H1 (cell line): ENCODE measurements around the gene WNT9B. TPM values are rescaled to one million over a fixed set of nuclear protein-coding genes. Genes with fewer than 3 reads are reported as not detected.

ENCODE experiments used
- CTCF ChIA-PET: fragments of 300-600 bp; sonication (Branson Sonifier 250); formaldehyde crosslinking; loops from one replicate; lab custom pipeline; 2021; ENCODE audit not compliant: partially characterized antibody; lab: Charles Lee
- POLR2A ChIA-PET: fragments of 300-600 bp; sonication (Branson Sonifier 250); formaldehyde crosslinking; loops from one replicate; lab custom pipeline; 2021; ENCODE audit warnings: inconsistent platforms; ENCODE audit not compliant: partially characterized antibody; lab: Charles Lee
- DNase-seq, 2 experiments: peaks; one replicate each; pipeline versions ENCODE4 v3.0.0 to v3.0.0-alpha.2; 2010 to 2022; ENCODE audit warnings: low spot score in 2 of 2, low read depth in 1 of 2, mixed read lengths in 1 of 2
- FAIRE-seq: peaks from 2 replicates; lab custom pipeline; 2011; peaks lifted over from hg19 to GRCh38; lab: Jason Lieb, UNC
- H2AFZ ChIP-seq: 2 replicates; pipeline ENCODE4 v1.8.1; 2012; ENCODE audit warnings: low read length, inconsistent platforms
- H2AK5ac ChIP-seq: 2 replicates; pipeline ENCODE4 v1.6.1; 2013; ENCODE audit warnings: low read depth, low read length
- H2BK120ac ChIP-seq: replicated peaks from 2 replicates; pipeline ENCODE3; 2013; ENCODE audit warnings: low read depth, low read length, inconsistent platforms
- H2BK12ac ChIP-seq: 2 replicates; pipeline ENCODE4 v1.6.1; 2013; ENCODE audit warnings: low read depth, low read length
- H2BK15ac ChIP-seq: 2 replicates; pipeline ENCODE4 v1.6.1; 2013; ENCODE audit warnings: low read length
- H2BK20ac ChIP-seq: 2 replicates; pipeline ENCODE4 v1.6.1; 2013; ENCODE audit warnings: low read length
- H2BK5ac ChIP-seq: 2 replicates; pipeline ENCODE4 v1.6.1; 2013; ENCODE audit warnings: low read depth, low read length
- H3K14ac ChIP-seq: 2 replicates; pipeline ENCODE4 v1.6.1; 2013; ENCODE audit warnings: inconsistent platforms; ENCODE audit not compliant: insufficient read length
- H3K18ac ChIP-seq: 2 replicates; pipeline ENCODE4 v1.6.1; 2013; ENCODE audit warnings: low read length; ENCODE audit errors: extremely low read depth
- H3K23ac ChIP-seq: 2 replicates; pipeline ENCODE4 v1.6.1; 2013; ENCODE audit warnings: inconsistent platforms; ENCODE audit not compliant: insufficient read length
- H3K23me2 ChIP-seq: 2 replicates; pipeline ENCODE4 v1.6.1; 2013; ENCODE audit warnings: low read depth, low read length
- H3K27ac ChIP-seq: 2 replicates; pipeline ENCODE4 v1.6.1; 2011; ENCODE audit warnings: low read depth, low read length, inconsistent platforms
- H3K27me3 ChIP-seq, 4 experiments: replicated peaks in 1 of 4; 1 replicate in 1 of 4; 2 replicates in 3 of 4; pipeline versions ENCODE4 v1.6.1 to v1.8.1; 2011 to 2013; ENCODE audit warnings: low read length in 3 of 4, mild to moderate bottlenecking in 3 of 4, inconsistent platforms in 2 of 4, mixed read lengths in 2 of 4, moderate library complexity in 1 of 4; ENCODE audit not compliant: control insufficient read depth in 3 of 4, insufficient read depth in 3 of 4; ENCODE audit errors: extremely low read depth in 1 of 4
- H3K36me3 ChIP-seq, 4 experiments: 2 replicates each; pipeline versions ENCODE4 v1.6.1 to v1.8.1; 2011 to 2013; ENCODE audit warnings: mild to moderate bottlenecking in 4 of 4, low read length in 3 of 4, moderate library complexity in 2 of 4, control low read depth in 1 of 4, inconsistent platforms in 1 of 4; ENCODE audit not compliant: insufficient read depth in 4 of 4, control insufficient read depth in 2 of 4
- H3K4ac ChIP-seq: replicated peaks from 2 replicates; pipeline ENCODE3; 2013; ENCODE audit warnings: low read length, low read depth, mixed read lengths, inconsistent platforms; ENCODE audit not compliant: insufficient read length
- H3K4me1 ChIP-seq, 4 experiments: replicated peaks in 1 of 4; 1 replicate in 1 of 4; 2 replicates in 3 of 4; pipeline versions ENCODE4 v1.6.1 to v1.8.1; 2011 to 2013; ENCODE audit warnings: low read length in 3 of 4, inconsistent platforms in 2 of 4, mixed read lengths in 1 of 4; ENCODE audit not compliant: insufficient read depth in 4 of 4, control insufficient read depth in 3 of 4
- H3K4me2 ChIP-seq, 2 experiments: 2 replicates each; pipeline versions ENCODE4 v1.6.1 to v1.8.1; 2011 to 2013; ENCODE audit warnings: low read depth in 2 of 2, low read length in 2 of 2, control low read depth in 1 of 2, inconsistent platforms in 1 of 2, mild to moderate bottlenecking in 1 of 2; ENCODE audit not compliant: insufficient read depth in 1 of 2
- H3K4me3 ChIP-seq, 4 experiments: fragments of 200-600, 300-600 bp in 1 of 4; sonication (generic), shearing (Covaris generic), sonication (Bioruptor Twin) in 1 of 4; 2 replicates each; pipeline versions ENCODE4 v1.5.1 to v1.8.1; 2011 to 2016; ENCODE audit warnings: low read length in 4 of 4, low read depth in 3 of 4, control low read depth in 2 of 4, inconsistent platforms in 2 of 4, mild to moderate bottlenecking in 2 of 4, mixed read lengths in 1 of 4, moderate library complexity in 1 of 4; ENCODE audit not compliant: insufficient read depth in 2 of 4; ENCODE audit errors: extremely low read depth in 1 of 4
- H3K56ac ChIP-seq: replicated peaks from 2 replicates; pipeline ENCODE3; 2013; ENCODE audit warnings: low read depth, mild to moderate bottlenecking, mixed read lengths, low read length, inconsistent platforms; ENCODE audit not compliant: insufficient read length
- H3K79me1 ChIP-seq: 2 replicates; pipeline ENCODE4 v1.6.1; 2013; ENCODE audit warnings: low read depth, low read length, control low read depth
- H3K79me2 ChIP-seq, 2 experiments: 2 replicates each; pipeline versions ENCODE4 v1.6.1 to v1.8.1; 2012 to 2013; ENCODE audit warnings: low read length in 2 of 2, mild to moderate bottlenecking in 2 of 2, inconsistent platforms in 1 of 2; ENCODE audit not compliant: insufficient read depth in 2 of 2, control insufficient read depth in 1 of 2
- H3K9ac ChIP-seq, 4 experiments: replicated peaks in 1 of 4; 1 replicate in 1 of 4; 2 replicates in 3 of 4; pipeline versions ENCODE4 v1.6.1 to v1.8.1; 2011 to 2013; ENCODE audit warnings: low read depth in 3 of 4, low read length in 3 of 4, control low read depth in 2 of 4, mild to moderate bottlenecking in 2 of 4, moderate library complexity in 2 of 4, inconsistent platforms in 1 of 4; ENCODE audit errors: extremely low read depth in 1 of 4
- H3K9me3 ChIP-seq, 2 experiments: 2 replicates each; pipeline versions ENCODE4 v1.6.1 to v1.8.1; 2012 to 2013; ENCODE audit warnings: mild to moderate bottlenecking in 2 of 2, moderate library complexity in 2 of 2, control low read depth in 1 of 2, inconsistent platforms in 1 of 2, low read depth in 1 of 2, low read length in 1 of 2, mixed read lengths in 1 of 2; ENCODE audit not compliant: insufficient read depth in 2 of 2
- H4K20me1 ChIP-seq, 2 experiments: replicated peaks in 1 of 2; 2 replicates each; pipeline versions ENCODE3 to v1.8.1; 2011 to 2013; ENCODE audit warnings: inconsistent platforms in 2 of 2, low read length in 2 of 2, mild to moderate bottlenecking in 1 of 2; ENCODE audit not compliant: insufficient read depth in 2 of 2, control insufficient read depth in 1 of 2
- H4K5ac ChIP-seq: 2 replicates; pipeline ENCODE4 v1.6.1; 2013; ENCODE audit warnings: low read length, low read depth, mixed read lengths, inconsistent platforms; ENCODE audit not compliant: insufficient read length
- H4K8ac ChIP-seq: 2 replicates; pipeline ENCODE4 v1.8.0; 2013; ENCODE audit warnings: mild to moderate bottlenecking, moderate library complexity, low read length, inconsistent platforms; ENCODE audit not compliant: insufficient read depth; ENCODE audit errors: extremely low read depth
- H4K91ac ChIP-seq: replicated peaks from 2 replicates; pipeline ENCODE3; 2013; ENCODE audit warnings: low read length, mixed read lengths, inconsistent platforms; ENCODE audit not compliant: insufficient read length
- KDM4A ChIP-seq: IDR thresholded peaks from one replicate; pipeline ENCODE4 v1.7.1; 2012; ENCODE audit warnings: low read depth, mild to moderate bottlenecking, moderate library complexity, low read length, inconsistent platforms; ENCODE audit not compliant: severe bottlenecking
- TAF1 ChIP-seq: IDR thresholded peaks from 2 replicates; pipeline ENCODE4 v1.6.1; 2011; ENCODE audit warnings: mild to moderate bottlenecking, low read depth, low read length
- USF2 ChIP-seq: IDR thresholded peaks from 2 replicates; pipeline ENCODE4 v1.6.1; 2011; ENCODE audit warnings: low read length, improper control_type of control experiment
- WGBS, 2 experiments: shearing (Covaris generic) in 1 of 2; methylation state at CpG; one replicate each; pipeline versions ENCODE4 v1.1.6 to v1.1.7; 2013 to 2015; ENCODE audit warnings: low lambda C conversion rate in 2 of 2, mixed read lengths in 2 of 2, inconsistent platforms in 1 of 2, low coverage in 1 of 2, missing lambda C conversion rate in 1 of 2; ENCODE audit not compliant: insufficient replicate concordance in 2 of 2, insufficient coverage in 1 of 2, insufficient read length in 1 of 2; ENCODE audit errors: extremely low coverage in 1 of 2, missing lambda C conversion rate in 1 of 2; 5-methylcytosine and 5-hydroxymethylcytosine counted together
- polyA plus RNA-seq, 7 experiments: library from polyadenylated mRNA; depleted of rRNA in 3 of 7; stranded (reverse) in 5 of 7; unstranded in 2 of 7; fragments of >200 nt in 5 of 7; fragments of 200-250 nt in 2 of 7; gene quantifications; 1 replicate in 5 of 7; 2 replicates in 1 of 7; 4 replicates in 1 of 7; pipeline versions ENCODE4 v1.2.1 to v1.2.3, GENCODE V29; 2011 to 2013; ENCODE audit warnings: missing spikeins in 2 of 7, mixed read lengths in 2 of 7
- total RNA-seq: library from RNA; stranded (reverse); fragmentation: NEBNext Ultra II Directional; extraction: Animal tissue kit (Norgen Biotek cat#: 25700); gene quantifications from 2 replicates; pipeline ENCODE4 v1.2.1, GENCODE V29; 2021

The WNT9B gene
- total and polyA plus RNA-seq, 2 of the 8 experiments (the other 6 are each of a cell fraction or from before 2014, with no cell fraction given) = 0.21 TPM; not detected in 1

GRCh38 chr17:46928467-46929261, 77.3 kb downstream of the WNT9B start:
- H3K56ac ChIP-seq = no peak overlapping the region
- POLR2A ChIA-PET = no interaction called here
- no peaks in the 10 kb centered on the region for H3K23me2 ChIP-seq
- peaks cover 19 to 43% (median 27%) of the 10 kb centered on the region in 4 experiments for H3K36me3 ChIP-seq
- H2BK12ac ChIP-seq = no peak overlapping the region
- peaks cover 0 to 2% (median 0%) of the 10 kb centered on the region in 4 experiments; a peak in 1 of 7 replicates for H3K4me1 ChIP-seq
- H3K4ac ChIP-seq = no peak overlapping the region
- H3K4me2 ChIP-seq = no peak overlapping the region
- H3K9me3 ChIP-seq = no peaks in the 10 kb centered on the region
- H3K4me3 ChIP-seq = no peak overlapping the region
- H2BK20ac ChIP-seq = no peak overlapping the region
- no peak overlapping the region for H4K5ac ChIP-seq
- DNase-seq (no peak), FAIRE-seq (no peak)
- H4K8ac ChIP-seq = no peak overlapping the region
- no peak overlapping the region for H2BK5ac ChIP-seq
- H2BK120ac ChIP-seq = no peak overlapping the region
- no peak overlapping the region for H3K27ac ChIP-seq
- WGBS, 2 experiments = 93% methylated on average over 10 of the region's 10 CpGs; no CpG with 5 or more reads in 1 of the 2 experiments
- H3K79me2 ChIP-seq = peaks cover 5 to 58% of the 10 kb centered on the region in 2 experiments
- H2BK15ac ChIP-seq = no peak overlapping the region
- no peak overlapping the region for H3K18ac ChIP-seq
- H2AFZ ChIP-seq = no peak overlapping the region
- H3K9ac ChIP-seq = no peak overlapping the region
- H4K91ac ChIP-seq = no peak overlapping the region
- H3K14ac ChIP-seq = no peak overlapping the region
- H3K27me3 ChIP-seq = no peaks in the 10 kb centered on the region; a peak in 1 of 7 replicates
- TF ChIP-seq KDM4A (no peak), USF2 (no peak), TAF1 (no peak)
- no peak overlapping the region for H3K23ac ChIP-seq
- no peak overlapping the region for H2AK5ac ChIP-seq
- H4K20me1 ChIP-seq = peaks cover 6 to 12% of the 10 kb centered on the region in 2 experiments
- H3K79me1 ChIP-seq = peaks cover 17% of the 10 kb centered on the region
- CTCF ChIA-PET = interaction anchor here (0.6 to 1.3 kb wide), 3 partner anchors 11 to 80 kb away, joined by 3 read pairs; no protein-coding TSS in a partner anchor
